GM12891 (cell line): ENCODE measurements around the gene HERC2.

Experiments used
- PAX5 ChIP-seq: IDR thresholded peaks from 2 replicates; pipeline ENCODE4 v1.6.1; 2011; ENCODE audit warnings: low read length, moderate library complexity, mild to moderate bottlenecking; ENCODE audit not compliant: insufficient read depth, severe bottlenecking
- POLR2A ChIP-seq: IDR thresholded peaks from 2 replicates; pipeline ENCODE4 v1.6.1; 2011; ENCODE audit warnings: low read depth, low read length, control low read depth
- POLR2AphosphoS5 ChIP-seq: IDR thresholded peaks from 2 replicates; pipeline ENCODE4 v1.6.1; 2011; ENCODE audit warnings: low read depth, low read length, control low read depth
- POU2F2 ChIP-seq: IDR thresholded peaks from 2 replicates; pipeline ENCODE4 v1.6.1; 2011; ENCODE audit warnings: low read depth, mild to moderate bottlenecking, control low read depth, low read length, moderate library complexity
- SPI1 ChIP-seq: IDR thresholded peaks from 2 replicates; pipeline ENCODE4 v1.6.1; 2011; ENCODE audit warnings: low read depth, low read length, control low read depth
- TAF1 ChIP-seq: IDR thresholded peaks from 2 replicates; pipeline ENCODE4 v1.6.1; 2011; ENCODE audit warnings: low read depth, low read length, control low read depth

DNA sequence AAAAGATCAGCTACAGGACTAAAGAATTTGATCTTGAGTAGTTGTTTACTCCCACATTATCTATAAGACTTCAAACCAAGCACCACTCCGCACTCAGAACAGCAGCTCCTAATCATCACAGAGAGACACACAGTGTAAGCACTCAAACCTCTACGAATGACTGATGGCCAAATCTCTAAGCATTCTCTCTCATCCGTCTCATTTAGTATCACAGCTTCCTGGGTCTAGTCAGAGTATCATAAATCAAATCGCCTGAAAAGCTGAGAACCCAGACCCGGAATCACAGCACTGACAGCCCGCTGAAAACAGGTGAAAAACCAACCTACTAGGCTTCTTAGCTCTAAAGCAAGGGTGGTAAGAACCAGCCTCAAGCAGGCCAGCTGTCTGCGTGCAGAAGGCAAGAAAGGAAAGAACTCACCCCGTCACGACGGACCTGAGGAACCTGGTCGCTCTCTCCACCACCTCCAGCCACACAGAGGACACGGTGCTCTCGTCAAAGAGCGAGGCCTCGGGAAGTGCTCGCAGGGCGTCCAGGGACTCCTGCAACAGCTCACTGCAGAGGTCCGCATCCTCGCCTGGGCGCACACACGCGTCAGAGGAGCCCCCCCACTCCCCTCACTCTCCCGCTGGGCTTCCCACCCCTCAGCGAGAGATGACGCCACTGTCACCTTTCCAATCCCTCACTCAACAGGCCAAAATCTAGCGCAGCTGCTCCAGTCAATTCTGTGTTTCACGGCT, 47.9 kb downstream of the HERC2 start:
- TF ChIP-seq POLR2A (no peak), POLR2AphosphoS5 (no peak), TAF1 (no peak), SPI1 (no peak), POU2F2 (no peak), PAX5 (no peak)
